Activated CD4-positive, alpha-beta T cell treated with anti-CD3 and anti-CD28 coated beads, Interleukin-2, amount 50 U/mL, for 24 hours (primary cell): ENCODE data around the gene RAD23B.
"Not testable (repeated sequence)": the region's sequence is repeated elsewhere in the genome, so short reads cannot be mapped to it uniquely, and the experiment has no call there.

ENCODE experiments used
- DNase-seq, 2 donors: peaks; one replicate each; pipeline ENCODE4 v3.0.0-alpha.2; 2020; ENCODE audit warnings: low read depth in 1 of 2, low spot score in 1 of 2

The RAD23B gene

DNA sequence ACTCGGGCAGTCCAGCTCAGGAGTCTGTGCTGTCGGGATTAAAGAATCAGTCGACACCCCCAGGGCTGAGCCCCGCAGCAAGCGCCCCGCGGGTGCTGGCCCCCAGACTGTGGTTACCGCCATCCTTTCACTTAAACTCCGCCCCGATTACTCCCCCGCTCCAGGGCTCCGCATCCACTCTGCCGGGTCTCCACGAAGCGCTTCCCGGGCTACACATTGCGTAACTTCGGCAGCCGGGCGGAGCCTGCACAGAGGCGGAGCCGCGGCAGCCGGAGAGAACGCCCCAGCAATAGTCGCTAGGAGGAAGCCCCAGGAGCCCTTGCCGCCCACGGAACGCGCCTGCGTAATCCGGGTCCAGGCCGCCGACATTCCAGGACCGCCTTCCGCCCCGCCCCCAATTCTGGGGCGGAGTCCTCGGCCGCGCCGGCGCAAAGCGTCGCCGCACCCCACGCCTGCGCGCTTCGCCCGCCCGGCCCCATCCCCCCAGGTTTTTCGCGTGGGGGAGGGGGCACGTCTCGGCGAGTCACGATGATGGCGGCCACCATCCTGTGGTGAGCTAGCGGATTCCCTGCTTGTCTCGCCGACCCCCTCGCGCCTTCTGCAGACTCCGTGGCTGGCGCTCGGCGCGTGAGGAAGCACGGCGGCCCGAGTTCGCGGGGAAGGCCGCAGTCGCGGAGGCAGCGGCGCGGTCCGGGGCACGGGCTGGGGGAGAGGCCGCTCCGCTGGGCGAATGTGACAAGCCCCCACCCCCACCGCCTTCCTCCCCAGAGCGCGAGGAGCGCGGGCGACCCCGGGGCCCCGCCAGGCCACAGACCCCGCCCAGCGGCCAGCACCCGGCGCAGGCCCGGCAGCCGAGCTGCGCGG is at the start of gene RAD23B:
Gene RAD23B (plus strand): TSS at position 521 of the 864 bp plus-strand sequence. CDS start 351 bp downstream, outside the sequence.
- peak; percentile 98 to 99 for DNase-seq

DNA sequence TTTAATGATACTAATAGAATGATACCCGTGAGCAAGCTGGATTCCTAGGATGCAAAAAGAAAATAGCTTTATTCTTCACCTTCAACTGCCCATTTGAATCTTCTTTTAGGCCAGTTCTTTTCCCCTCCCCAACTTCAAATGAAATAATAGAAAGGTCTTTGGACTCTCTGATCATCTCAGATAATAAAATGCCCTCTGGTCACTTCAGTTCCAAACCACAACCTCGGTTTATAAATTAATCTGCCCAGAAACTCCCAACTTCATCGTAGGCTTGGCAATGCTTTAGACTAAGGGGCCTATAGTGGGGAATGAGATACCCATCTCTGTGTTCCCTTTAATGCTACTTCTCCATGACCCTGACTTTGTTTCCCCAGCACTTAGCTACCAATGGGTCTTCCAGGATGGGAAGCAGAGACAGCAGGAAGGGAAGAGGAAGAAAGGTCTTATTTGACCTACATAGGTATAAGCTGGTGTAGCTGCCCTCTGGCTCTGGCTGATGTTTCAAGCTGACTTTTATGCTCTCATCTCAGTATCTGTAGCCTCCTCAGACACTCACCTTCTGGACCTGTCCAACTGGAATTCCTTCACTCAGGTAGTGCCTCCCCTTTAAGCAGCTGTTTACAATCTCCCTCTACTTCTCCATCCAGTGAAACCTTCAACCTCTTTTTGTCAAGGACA is 47.2 kb upstream of the RAD23B start:
- DNase-seq: no peak

DNA sequence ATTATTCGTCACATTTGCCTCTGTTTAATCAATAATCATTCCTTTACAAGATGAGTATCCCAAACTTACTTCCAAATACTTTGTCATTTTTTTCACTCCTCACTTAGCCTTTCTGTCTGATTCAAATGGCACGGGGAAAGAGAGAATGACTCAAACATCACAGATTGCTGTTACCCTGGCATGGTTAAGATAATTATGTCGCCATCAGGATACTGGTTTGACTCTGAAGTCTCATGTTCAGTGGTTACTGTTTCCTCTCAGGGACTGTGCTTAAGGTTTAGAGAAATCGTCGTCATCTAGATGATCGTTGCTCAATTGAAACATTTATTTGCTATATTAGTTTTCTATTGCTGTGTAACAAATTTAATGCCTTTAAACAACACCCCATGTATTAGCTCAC is 45.2 kb upstream of the RAD23B start:
- DNase-seq: no peak

DNA sequence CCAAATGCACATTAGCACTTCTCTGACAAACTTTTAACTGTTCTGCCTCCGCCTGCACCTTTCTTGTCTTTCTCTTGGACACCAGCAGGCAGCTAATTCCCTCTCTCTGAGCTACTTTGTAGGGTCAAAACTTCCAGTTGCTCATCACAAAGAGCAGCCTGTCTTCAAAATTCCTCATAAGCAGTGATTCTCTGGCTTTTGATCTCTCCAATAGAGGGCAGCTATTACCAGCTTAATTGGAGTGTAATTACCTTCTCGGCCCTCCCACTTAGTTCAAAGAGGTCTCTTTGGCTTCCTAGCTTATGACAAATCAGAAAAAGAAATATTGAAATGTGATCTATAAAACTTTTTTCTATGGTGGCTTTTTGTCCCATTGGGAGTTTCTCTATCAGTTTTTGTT is 43.6 kb upstream of the RAD23B start:
- DNase-seq: no peak

DNA sequence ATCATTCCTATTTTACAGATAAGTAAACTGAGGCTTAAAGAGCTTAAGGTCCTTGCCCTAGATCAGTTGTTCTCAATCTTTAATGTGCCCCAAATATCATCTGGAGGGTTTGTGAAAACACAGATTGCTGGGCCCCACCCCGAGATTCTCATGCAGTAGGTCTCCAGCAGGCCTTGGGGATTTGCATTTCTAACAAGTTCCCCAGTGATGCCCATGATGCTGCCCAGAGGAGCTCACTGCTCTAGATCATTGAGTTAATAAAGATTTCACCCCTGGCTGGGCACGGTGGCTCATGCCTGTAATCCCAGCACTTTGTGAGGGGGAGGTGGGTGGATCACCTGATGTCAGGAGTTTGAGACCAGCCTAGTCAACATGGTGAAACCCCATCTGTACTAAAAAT is 42.8 kb upstream of the RAD23B start:
- no peak for DNase-seq

DNA sequence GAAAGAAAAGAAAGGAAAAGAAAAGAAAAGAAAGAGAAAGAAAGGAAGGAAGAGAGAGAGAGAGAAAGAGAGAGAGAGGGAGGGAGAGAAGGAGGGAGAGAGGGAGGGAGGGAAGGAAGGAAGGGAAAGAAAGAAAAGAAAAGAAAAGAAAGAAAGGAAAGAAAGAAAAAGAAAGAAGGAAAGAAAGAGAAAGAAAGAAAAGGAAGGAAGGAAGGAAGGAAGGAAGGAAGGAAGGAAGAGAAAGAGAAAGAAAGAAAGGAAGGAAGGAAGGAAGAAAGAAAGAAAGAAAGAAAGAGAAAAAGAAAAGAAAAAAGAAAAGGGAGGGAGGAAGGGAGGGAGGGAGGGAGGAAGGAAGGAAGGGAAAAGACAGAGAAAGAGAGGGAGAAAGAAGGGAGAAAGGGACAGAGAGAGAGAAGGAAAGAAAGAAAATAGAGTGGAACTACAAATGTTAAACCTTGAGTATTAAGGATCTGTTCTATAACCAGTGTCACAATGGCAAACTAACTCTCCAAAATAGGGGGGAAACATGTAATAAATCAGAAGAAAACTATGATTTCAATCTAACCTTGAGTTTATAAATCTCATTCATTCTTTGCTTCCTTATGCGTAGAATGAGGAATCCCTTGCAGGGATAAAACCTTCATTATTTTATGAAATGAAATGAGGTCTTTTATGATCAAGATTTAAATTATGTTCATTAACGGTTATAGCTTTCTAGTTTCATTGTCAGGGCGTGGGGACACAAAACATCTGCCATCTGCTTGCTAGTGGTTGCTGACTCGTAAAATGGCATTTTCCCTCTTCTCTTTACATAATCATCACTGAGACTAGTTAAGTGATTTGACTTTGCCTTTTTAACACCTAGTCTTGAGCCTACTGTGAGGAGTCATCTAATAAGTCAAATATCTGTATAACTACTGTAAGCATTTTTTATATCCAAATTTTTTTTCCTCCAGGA is 40.7 kb upstream of the RAD23B start:
- no peak for DNase-seq

DNA sequence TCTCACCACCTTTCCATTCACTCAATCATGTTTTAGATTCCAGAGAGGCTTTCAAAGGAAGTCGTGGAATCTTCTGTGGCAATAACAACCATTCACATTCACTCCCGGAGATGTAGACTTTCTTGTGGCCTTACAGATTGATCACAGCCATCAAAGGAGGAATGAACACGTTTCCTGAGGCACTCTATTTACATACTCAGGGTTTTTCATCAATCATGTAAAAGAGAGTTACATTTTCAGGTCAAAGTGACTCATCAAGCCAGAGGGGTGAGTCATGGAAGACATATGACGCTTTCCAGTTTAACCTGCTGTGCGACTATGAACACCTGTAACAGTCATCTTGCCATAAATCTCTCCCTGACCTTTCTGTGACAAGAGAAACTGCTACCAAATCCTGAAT is 39.3 kb upstream of the RAD23B start:
- peak in 1 of 2 donors; percentile 54 for DNase-seq

DNA sequence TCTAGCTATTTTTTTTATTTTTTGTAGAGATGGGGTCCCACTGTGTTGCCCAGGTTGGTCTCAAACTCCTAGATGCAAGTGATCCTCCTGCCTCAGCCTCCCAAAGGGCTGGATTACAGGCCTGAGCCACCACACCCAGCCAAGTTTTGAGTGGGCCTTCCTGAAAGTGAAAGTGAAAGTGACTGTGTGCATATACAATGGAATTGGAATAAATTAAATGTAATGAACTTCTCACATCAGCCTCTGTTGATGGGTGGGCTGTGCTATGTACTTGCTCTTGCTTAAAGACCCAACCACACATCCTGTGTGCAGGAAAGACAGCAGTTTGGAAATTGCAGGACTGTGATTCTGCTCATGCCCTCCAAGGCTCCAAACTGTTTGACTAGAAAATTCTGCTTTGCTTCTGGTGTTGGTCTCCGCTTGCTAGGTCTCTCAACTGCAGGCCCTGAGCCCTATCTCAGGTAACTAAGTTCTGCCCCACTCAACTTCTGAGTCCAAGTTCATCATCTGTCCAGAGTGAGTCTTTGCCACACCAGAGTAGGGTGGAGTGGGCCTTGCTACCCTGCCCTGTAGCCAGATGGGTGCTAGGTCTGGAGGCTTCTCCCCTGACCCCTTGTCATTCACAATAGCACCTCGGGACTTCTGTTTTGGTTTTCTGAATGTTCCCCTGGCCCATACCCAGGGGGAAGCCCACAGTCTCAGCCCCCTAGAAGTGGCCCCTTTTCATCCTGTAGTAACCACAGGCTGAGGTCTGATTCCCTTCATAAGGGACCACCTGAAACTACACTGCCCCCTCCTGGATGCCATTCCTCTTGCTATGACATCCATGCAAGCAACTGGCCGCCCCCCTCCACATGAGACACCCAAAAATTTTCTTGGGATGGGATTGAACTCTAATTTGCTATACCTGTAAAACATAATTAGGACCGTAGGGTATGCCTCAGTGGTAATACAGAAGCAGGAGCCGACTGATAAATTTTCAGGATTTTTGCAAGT is 36.5 kb upstream of the RAD23B start:
- DNase-seq: no peak

DNA sequence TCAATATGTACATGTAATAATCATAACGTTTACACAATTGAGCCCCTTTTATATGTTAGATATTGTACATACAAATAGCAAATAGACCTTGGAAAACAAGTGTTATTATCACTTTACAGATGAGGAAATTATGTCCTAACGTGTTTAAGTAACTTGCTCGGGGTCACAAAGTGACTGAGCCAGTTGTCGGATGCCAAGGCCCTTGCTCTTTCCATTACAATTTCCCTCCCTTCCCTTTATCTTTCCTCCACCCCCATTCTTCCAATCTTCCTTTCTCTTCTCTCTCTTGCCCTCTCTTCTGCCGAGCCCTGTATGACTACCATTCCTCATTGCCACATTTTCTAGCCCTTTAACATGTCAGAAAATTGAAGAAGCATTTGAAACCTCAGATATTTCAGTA is 34.4 kb upstream of the RAD23B start:
- no peak for DNase-seq

DNA sequence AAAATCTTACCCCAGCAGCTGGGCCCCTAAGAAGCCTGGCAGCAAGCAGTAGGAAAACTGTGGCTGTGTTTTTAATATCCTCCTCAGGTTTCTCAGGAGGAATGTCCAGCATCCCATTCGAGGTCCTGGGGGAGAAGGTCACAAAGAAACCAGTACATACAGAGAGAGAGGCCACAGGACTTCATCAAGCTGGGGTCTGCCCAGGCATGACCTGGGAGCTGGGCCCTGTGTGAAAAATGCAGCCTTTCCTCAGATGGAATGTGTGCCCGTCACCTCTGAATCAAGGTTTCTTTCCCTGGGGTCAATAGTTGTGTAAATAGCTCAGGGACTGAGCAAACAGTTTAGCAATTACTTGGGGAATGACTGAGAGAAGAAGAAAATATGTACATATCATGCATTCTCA is 33.9 kb upstream of the RAD23B start:
- no peak for DNase-seq

DNA sequence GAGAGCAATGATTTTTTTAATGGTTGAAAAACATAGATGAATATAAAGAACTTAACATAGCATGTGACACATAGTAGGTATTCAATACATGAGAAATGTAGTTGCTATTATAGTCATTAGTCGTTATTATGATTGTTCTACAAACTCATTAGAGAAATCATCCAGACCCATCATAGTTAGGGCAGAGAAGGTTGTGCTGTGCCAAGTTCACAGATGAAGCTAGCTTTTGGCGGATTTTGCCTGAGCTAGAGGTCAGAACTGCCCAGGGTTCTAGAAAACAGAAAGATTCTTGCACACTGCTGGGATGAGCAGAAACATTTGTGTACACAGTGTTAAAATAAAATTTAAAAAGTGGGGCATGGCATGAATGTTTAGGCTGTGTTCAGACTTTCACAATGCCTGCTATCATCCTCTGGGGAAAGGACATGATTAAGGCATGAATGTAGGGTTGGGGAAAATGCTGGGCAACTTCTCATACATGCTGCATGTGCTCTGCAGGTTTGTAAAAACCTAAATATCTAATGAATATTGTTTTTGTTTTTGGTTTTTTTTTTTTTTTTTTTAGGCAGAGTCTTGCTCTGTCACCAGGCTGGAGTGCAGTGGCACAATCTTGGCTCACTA is 33.3 kb upstream of the RAD23B start:
- DNase-seq: no peak

DNA sequence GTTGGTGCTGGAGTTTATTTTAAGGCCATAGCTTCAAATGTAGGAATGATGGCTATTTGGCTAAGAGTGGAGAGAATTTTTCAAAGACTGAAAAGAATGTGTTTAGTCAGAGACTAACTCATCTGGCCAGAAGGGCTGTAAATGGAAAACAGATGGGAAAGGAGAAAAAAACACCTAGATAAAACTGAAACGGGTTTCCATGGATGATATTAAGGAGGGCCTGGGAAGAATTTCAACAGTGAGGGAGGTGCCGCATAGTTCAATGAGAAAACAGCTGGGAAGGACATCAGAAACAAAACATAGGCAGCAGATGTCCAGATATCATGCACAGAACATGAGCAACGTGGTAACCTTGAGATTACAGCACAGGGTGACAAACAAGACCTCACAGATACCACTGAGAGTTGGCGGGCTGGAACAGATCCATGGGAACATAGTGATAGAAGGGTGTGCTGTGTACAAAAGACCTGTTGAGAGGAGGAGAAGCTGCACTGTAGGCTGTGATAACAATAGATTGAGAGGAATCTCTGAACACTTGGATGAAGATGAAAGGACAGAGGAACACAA is 31.2 kb upstream of the RAD23B start:
- no peak for DNase-seq

DNA sequence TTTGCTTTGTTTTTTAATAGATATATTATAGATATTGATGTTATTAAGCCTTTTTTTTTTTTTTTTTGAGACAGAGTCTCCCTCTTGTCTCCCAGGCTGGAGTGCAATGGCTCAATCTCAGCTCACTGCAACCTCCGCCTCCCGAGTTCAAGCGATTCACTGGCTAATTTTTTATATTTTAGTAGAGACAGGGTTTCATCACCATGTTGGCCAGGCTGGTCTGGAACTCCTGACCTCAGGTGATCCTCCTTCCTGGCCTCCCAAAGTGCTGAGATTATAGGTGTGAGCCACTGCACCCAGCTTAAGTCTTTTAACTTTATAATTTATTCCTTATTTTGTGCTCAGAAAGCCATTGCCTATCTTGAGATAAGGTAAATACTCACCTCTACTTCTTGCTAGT is 24.2 kb upstream of the RAD23B start:
- DNase-seq: no peak

DNA sequence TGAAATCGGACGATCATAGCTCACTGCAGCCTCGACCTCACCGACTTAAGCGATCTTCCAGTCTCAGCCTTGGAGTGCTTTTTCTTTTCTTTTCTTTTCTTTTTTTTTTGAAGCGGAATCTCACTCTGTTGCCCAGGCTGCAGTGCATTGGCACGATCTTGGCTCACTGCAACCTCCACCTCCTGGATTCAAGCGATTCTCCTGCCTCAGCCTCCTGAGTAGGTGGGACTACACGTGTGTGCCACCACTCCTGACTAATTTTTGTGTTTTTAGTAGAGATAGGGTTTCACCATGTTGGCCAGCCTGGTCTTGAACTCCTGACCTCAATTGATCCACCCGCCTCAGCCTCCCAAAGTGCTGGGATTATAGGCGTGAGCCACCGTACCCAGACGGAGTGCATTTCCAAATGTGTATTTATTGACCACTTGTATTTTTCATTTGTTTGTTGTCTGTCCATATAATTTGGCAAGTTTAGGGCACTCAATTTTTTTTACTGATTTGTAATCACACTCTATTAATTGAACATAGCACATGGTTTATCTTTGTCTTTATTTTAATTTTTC is 23.2 kb upstream of the RAD23B start:
- not testable (repeated sequence) for DNase-seq

DNA sequence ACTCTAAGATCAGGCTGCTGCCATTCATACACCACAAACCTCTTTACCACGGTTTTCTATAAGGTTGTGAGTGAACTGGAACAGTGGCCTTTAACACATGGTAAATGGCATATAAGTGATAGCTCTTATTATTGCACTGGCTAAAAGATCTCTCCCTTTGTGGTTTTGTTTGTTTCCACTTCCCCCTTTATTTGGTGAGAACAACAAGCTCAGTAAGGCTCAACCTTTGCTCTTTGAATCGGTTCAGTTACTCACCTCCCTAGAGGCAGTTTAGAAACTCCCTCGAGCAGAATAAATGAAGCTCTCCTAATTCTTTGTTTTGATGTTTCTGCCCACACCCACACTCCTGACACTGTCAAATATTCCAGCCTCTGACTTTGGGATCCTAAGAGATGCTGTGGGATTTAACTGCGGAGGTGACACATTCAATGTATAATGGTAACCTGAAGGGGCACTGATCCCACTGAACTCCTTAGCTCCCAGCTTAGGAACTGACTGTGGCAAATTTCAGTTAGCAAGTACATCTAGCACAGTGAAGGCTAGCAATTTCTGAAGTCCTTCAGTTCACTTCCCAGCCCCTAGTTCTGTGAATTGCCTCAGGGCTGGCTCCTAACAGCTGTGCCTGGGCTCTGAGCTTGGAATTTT is 22.5 kb upstream of the RAD23B start:
- no peak for DNase-seq

DNA sequence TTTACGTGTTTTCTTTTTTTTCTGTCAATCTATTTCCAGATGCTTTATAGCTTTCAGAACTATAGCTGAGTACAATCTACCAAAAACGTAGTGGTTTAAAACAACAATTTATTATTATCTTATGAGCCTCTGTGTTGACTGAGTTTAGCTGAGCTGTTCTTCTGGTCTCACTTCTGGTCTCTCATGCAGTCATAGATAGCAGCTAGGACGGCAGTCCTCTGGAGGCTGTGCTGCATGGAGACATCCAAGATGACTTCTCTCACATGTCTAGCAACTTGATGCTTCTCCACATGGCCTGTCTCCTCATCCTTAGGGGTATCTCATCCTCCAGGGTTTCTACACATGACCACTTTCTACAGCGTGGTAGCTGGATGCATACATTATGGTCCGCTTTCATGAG is 22.0 kb upstream of the RAD23B start:
- DNase-seq: no peak

DNA sequence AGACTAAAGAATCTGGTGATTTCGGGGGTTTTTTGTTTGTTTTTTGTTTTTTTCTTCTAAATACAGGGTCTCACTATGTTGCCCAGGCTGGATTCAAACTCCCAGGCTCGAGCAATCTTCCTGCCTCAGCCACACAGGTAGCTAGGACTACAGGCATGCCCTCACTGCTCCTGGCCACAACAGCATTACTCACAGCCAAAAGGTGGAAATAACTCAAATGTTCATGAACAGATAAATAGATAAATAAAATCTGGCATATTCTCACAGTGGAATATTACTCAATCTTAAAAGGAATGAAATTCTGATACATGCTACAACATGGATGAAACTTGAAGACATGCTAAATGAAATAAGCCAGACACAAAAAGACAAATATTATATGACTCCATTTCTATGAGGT is 19.8 kb upstream of the RAD23B start:
- DNase-seq: no peak

DNA sequence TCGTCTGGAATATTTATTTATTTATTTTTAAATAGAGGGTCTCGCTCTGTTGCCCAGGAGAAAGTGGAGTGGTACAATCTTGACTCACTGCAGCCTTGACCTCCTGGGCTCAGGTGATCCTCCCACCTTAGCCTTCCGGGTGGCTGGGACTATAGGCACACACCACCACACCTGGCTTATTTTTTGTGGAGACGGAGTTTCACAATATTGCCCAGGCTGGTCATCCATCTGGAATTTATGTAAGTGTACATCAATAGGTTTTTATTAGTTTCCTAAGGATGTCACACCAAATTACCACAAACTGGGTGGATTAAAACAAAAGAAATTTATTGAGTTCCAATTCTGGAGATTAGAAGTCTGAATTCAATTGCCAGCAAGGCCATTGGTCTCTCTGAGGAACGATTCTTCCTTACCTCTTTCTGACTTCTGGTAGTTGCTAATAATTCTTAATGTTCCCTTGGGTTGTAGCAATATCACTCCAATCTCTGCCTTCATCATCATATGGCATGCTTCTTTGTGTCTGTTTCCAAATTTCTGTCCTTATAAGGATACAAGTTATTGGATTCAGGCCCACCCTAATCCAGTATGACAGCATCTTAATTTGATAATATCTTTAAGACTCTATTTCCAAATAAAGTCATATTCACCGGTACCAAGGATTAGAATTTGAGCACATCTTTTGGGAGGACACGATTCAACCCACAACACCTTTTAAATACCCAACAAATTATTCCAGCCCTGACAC is 16.3 kb upstream of the RAD23B start:
- DNase-seq: no peak
